OCI-LY7 (cell line): ENCODE measurements around the gene NCF4.
A peak's percentile ranks its signal among the peaks of the same experiment; 100 is the strongest.

ENCODE experiments used
- EZH2phosphoT487 ChIP-seq: fragments of 200-600 bp; sonication (generic); IDR thresholded peaks from 2 replicates; pipeline ENCODE4 v1.6.1; 2018; ENCODE audit warnings: low read depth, borderline replicate concordance, mild to moderate bottlenecking, mixed run types, antibody characterized with exemption, low read length, moderate library complexity, mixed read lengths
- TF ChIP-seq, protein P1 (sequence below): fragments of 200-600 bp; sonication (generic); conservative IDR thresholded peaks from 2 replicates; pipeline ENCODE4 v1.5.1; 2014; ENCODE audit warnings: mild to moderate bottlenecking, antibody characterized with exemption, low read length, moderate library complexity, mixed read lengths

- TF ChIP-seq, protein P1, sequence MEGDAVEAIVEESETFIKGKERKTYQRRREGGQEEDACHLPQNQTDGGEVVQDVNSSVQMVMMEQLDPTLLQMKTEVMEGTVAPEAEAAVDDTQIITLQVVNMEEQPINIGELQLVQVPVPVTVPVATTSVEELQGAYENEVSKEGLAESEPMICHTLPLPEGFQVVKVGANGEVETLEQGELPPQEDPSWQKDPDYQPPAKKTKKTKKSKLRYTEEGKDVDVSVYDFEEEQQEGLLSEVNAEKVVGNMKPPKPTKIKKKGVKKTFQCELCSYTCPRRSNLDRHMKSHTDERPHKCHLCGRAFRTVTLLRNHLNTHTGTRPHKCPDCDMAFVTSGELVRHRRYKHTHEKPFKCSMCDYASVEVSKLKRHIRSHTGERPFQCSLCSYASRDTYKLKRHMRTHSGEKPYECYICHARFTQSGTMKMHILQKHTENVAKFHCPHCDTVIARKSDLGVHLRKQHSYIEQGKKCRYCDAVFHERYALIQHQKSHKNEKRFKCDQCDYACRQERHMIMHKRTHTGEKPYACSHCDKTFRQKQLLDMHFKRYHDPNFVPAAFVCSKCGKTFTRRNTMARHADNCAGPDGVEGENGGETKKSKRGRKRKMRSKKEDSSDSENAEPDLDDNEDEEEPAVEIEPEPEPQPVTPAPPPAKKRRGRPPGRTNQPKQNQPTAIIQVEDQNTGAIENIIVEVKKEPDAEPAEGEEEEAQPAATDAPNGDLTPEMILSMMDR = 0 out of 2 replicates have a peak, but pooled peaks have one; percentile 13
- no peak for TF ChIP-seq EZH2phosphoT487
Measured at GRCh38 chr22:36881504-36882245, 20.9 kb downstream of the NCF4 start.
